Measurements from ENCODE around the gene PTCH2. TPM values are rescaled to one million over a fixed set of nuclear protein-coding genes. Genes with fewer than 3 reads are reported as not detected.
A peak's percentile ranks its signal among the peaks of the same experiment; 100 is the strongest.

The PTCH2 gene
- total RNA-seq, 1 donor from 2014 or later = 20.3 TPM

GRCh38 chr1:44784094-44785028 is 58.7 kb downstream of the PTCH2 start:
- Mint-ChIP-seq H3K9me3 (ENCODE audit: unreplicated experiment) (peaks cover 7% of the 10 kb centered on the region), H3K4me3 (ENCODE audit: unreplicated experiment) (peak overlapping the region; percentile 79), H3K27ac (ENCODE audit: unreplicated experiment) (no peak overlapping the region), H3K27me3 (ENCODE audit: unreplicated experiment) (peaks cover 5% of the 10 kb centered on the region), H3K36me3 (ENCODE audit: unreplicated experiment) (no peaks in the 10 kb centered on the region), H3K4me1 (ENCODE audit: low read depth, unreplicated experiment) (peaks cover 12% of the 10 kb centered on the region)
- no peak for TF ChIP-seq CTCF (IDR thresholded peaks at IDR 0.05; ENCODE audit: partially characterized antibody, unreplicated experiment)
- DNase-seq = peak; percentile 59

- H3K27me3 Mint-ChIP-seq (ENCODE audit: unreplicated experiment) = peaks cover 5% of the 10 kb centered on the region
- TF ChIP-seq CTCF (IDR thresholded peaks at IDR 0.05; ENCODE audit: partially characterized antibody, unreplicated experiment) = no peak
- peaks cover 12% of the 10 kb centered on the region for H3K4me1 Mint-ChIP-seq (ENCODE audit: low read depth, unreplicated experiment)
- H3K27ac Mint-ChIP-seq (ENCODE audit: unreplicated experiment) = no peak overlapping the region
- H3K4me3 Mint-ChIP-seq (ENCODE audit: unreplicated experiment) = peak overlapping the region; percentile 79
- DNase-seq = no peak
- peaks cover 7% of the 10 kb centered on the region for H3K9me3 Mint-ChIP-seq (ENCODE audit: unreplicated experiment)
- H3K36me3 Mint-ChIP-seq (ENCODE audit: unreplicated experiment) = no peaks in the 10 kb centered on the region
Observed at GRCh38 chr1:44783697-44784093, 59.4 kb downstream of the PTCH2 start.

- Mint-ChIP-seq H3K27me3 (ENCODE audit: unreplicated experiment) (peaks cover 5% of the 10 kb centered on the region), H3K4me3 (ENCODE audit: unreplicated experiment) (no peak overlapping the region)
- DNase-seq = no peak
Observed at GRCh38 chr1:44780583-44781121, 62.4 kb downstream of the PTCH2 start.

GRCh38 chr1:44778705-44779576 is 64.1 kb downstream of the PTCH2 start:
- H3K4me3 Mint-ChIP-seq (ENCODE audit: unreplicated experiment) = no peak overlapping the region

More at GRCh38 chr1:44780583-44781121, 62.4 kb downstream of the PTCH2 start:
- no peak for TF ChIP-seq CTCF (IDR thresholded peaks at IDR 0.05; ENCODE audit: partially characterized antibody, unreplicated experiment)
- H3K36me3 Mint-ChIP-seq (ENCODE audit: unreplicated experiment) = no peaks in the 10 kb centered on the region
- H3K9me3 Mint-ChIP-seq (ENCODE audit: unreplicated experiment) = peaks cover 7% of the 10 kb centered on the region
- H3K4me1 Mint-ChIP-seq (ENCODE audit: low read depth, unreplicated experiment) = peaks cover 21% of the 10 kb centered on the region
- no peak overlapping the region for H3K27ac Mint-ChIP-seq (ENCODE audit: unreplicated experiment)

More at GRCh38 chr1:44778705-44779576, 64.1 kb downstream of the PTCH2 start:
- H3K36me3 Mint-ChIP-seq (ENCODE audit: unreplicated experiment) = no peaks in the 10 kb centered on the region
- DNase-seq = no peak
- H3K4me1 Mint-ChIP-seq (ENCODE audit: low read depth, unreplicated experiment) = peaks cover 22% of the 10 kb centered on the region
- H3K27ac Mint-ChIP-seq (ENCODE audit: unreplicated experiment) = no peak overlapping the region
- H3K9me3 Mint-ChIP-seq (ENCODE audit: unreplicated experiment) = peaks cover 8% of the 10 kb centered on the region
- TF ChIP-seq CTCF (IDR thresholded peaks at IDR 0.05; ENCODE audit: partially characterized antibody, unreplicated experiment) = no peak
- H3K27me3 Mint-ChIP-seq (ENCODE audit: unreplicated experiment) = peaks cover 3% of the 10 kb centered on the region
